ENCODE measurements around the gene PPP4R2. TPM values are rescaled to one million over a fixed set of nuclear protein-coding genes. Genes with fewer than 3 reads are reported as not detected.
"Not testable (repeated sequence)": the region's sequence is repeated elsewhere in the genome, so short reads cannot be mapped to it uniquely, and the experiment has no call there.

PPP4R2 gene
- total RNA-seq, 6 donors from 2014 or later: 24.3 to 88.0 (median 54.8) TPM

- Histone ChIP-seq H3K9me3 (no peaks in the 10 kb centered on the region), H3K36me3 (peaks cover 3 to 45% (median 22%) of the 10 kb centered on the region in 4 donors), H3K27me3 (no peaks in the 10 kb centered on the region), H3K4me1 (peaks cover 0 to 8% (median 6%) of the 10 kb centered on the region in 4 donors), H3K27ac (no peak overlapping the region), H3K4me3 (no peak overlapping the region)
- no peak for DNase-seq
- WGBS, 2 donors: 76 to 81% methylated on average over 1 of the region's 1 CpG
- ATAC-seq (ENCODE audit: low FRiP score in 2 of 2): no peak
- TF ChIP-seq POLR2AphosphoS5 (IDR thresholded peaks at IDR 0.05) (no peak), EP300 (IDR thresholded peaks at IDR 0.05) (no peak), POLR2A (IDR thresholded peaks at IDR 0.05) (no peak), CTCF (IDR thresholded peaks at IDR 0.05) (no peak)
These were observed 63.7 kb downstream of the PPP4R2 start for GRCh38 chr3:73060302-73060723.

GRCh38 chr3:73061416-73061815 is 64.8 kb downstream of the PPP4R2 start, which contains the start of gene EBLN2:
EBLN2 (plus strand) TSS chr3:73061659; CDS start chr3:73062082, 423 bp downstream.
- DNase-seq (no peak), ATAC-seq (ENCODE audit: low FRiP score in 2 of 2) (no peak)
- no peak within 1 kb of the TSS for H3K4me3 ChIP-seq
- H3K27ac ChIP-seq: no peak within 1 kb of the TSS
- H3K9me3 ChIP-seq: no peaks in the 10 kb centered on the region
- WGBS, 2 donors: 94 to 97% methylated on average over 2 of the region's 2 CpGs
- no peak for TF ChIP-seq CTCF (IDR thresholded peaks at IDR 0.05)
- TF ChIP-seq POLR2A (IDR thresholded peaks at IDR 0.05): no peak
- no peak for TF ChIP-seq EP300 (IDR thresholded peaks at IDR 0.05)
- no peak for TF ChIP-seq POLR2AphosphoS5 (IDR thresholded peaks at IDR 0.05)
- no peaks in the 10 kb centered on the region for H3K4me1 ChIP-seq
- no peaks in the 10 kb centered on the region for H3K27me3 ChIP-seq
- peaks cover 3 to 52% (median 23%) of the 10 kb centered on the region in 4 donors for H3K36me3 ChIP-seq

- ATAC-seq (ENCODE audit: low FRiP score in 2 of 2); H3K4me1 ChIP-seq; H3K27me3 ChIP-seq; H3K4me3 ChIP-seq; H3K27ac ChIP-seq; H3K9me3 ChIP-seq; DNase-seq: not testable (repeated sequence)
- peaks cover 3 to 55% (median 27%) of the 10 kb centered on the region in 4 donors for H3K36me3 ChIP-seq
These were observed 69.6 kb downstream of the PPP4R2 start for GRCh38 chr3:73066243-73066642.

GRCh38 chr3:73068419-73068818 is 71.8 kb downstream of the PPP4R2 start:
- WGBS, 2 donors: 63 to 80% methylated on average over 3 of the region's 3 CpGs
- peaks cover 3 to 36% (median 14%) of the 10 kb centered on the region in 4 donors for H3K36me3 ChIP-seq
- ATAC-seq (ENCODE audit: low FRiP score in 2 of 2) (no peak), DNase-seq (no peak)
- no peak overlapping the region for H3K4me3 ChIP-seq
- TF ChIP-seq EP300 (IDR thresholded peaks at IDR 0.05) (no peak), POLR2AphosphoS5 (IDR thresholded peaks at IDR 0.05) (no peak), POLR2A (IDR thresholded peaks at IDR 0.05) (no peak)
- H3K27ac ChIP-seq: no peak overlapping the region
- H3K27me3 ChIP-seq: no peaks in the 10 kb centered on the region
- H3K9me3 ChIP-seq: no peaks in the 10 kb centered on the region
- H3K4me1 ChIP-seq: no peaks in the 10 kb centered on the region

- H3K27me3 ChIP-seq: no peaks in the 10 kb centered on the region
- no peaks in the 10 kb centered on the region for H3K9me3 ChIP-seq
- no peaks in the 10 kb centered on the region for H3K4me1 ChIP-seq
- 88 to 90% methylated on average over 5 of the region's 5 CpGs for WGBS, 2 donors
- peaks cover 3 to 28% (median 11%) of the 10 kb centered on the region in 4 donors for H3K36me3 ChIP-seq
- DNase-seq: no peak
- no peak overlapping the region for H3K27ac ChIP-seq
- no peak for TF ChIP-seq EP300 (IDR thresholded peaks at IDR 0.05)
- TF ChIP-seq POLR2A (IDR thresholded peaks at IDR 0.05): no peak
- no peak for TF ChIP-seq CTCF (IDR thresholded peaks at IDR 0.05)
- no peak for TF ChIP-seq POLR2AphosphoS5 (IDR thresholded peaks at IDR 0.05)
- no peak for ATAC-seq (ENCODE audit: low FRiP score in 2 of 2)
- no peak overlapping the region for H3K4me3 ChIP-seq
These were observed 72.6 kb downstream of the PPP4R2 start for GRCh38 chr3:73069187-73069586.

- TF ChIP-seq POLR2A (IDR thresholded peaks at IDR 0.05) (no peak), CTCF (IDR thresholded peaks at IDR 0.05) (no peak)
- Histone ChIP-seq H3K4me1 (no peaks in the 10 kb centered on the region), H3K9me3 (no peaks in the 10 kb centered on the region), H3K4me3 (no peak overlapping the region), H3K27me3 (no peaks in the 10 kb centered on the region), H3K27ac (no peak overlapping the region), H3K36me3 (peaks cover 2 to 21% (median 7%) of the 10 kb centered on the region in 4 donors)
- DNase-seq: no peak
- no peak for ATAC-seq (ENCODE audit: low FRiP score in 2 of 2)
- 85 to 89% methylated on average over 14 of the region's 14 CpGs for WGBS, 2 donors
These were observed 73.3 kb downstream of the PPP4R2 start for GRCh38 chr3:73069775-73070444.

Measured in upper lobe of left lung (tissue), 6 donors.